Measurements from ENCODE around the gene PTPRN2. TPM values are rescaled to one million over a fixed set of nuclear protein-coding genes. Genes with fewer than 3 reads are reported as not detected.
"Not testable (repeated sequence)": the region's sequence is repeated elsewhere in the genome, so short reads cannot be mapped to it uniquely, and the experiment has no call there.

PTPRN2 gene
- total RNA-seq, 1 donor from 2014 or later = 3.1 TPM

- DNase-seq = no peak
Measured at GRCh38 chr7:158166386-158167340, 421.0 kb downstream of the PTPRN2 start.

- DNase-seq = no peak
Measured at GRCh38 chr7:158165711-158166110, 421.9 kb downstream of the PTPRN2 start.

- DNase-seq = no peak
Measured at GRCh38 chr7:158164101-158165095, 423.2 kb downstream of the PTPRN2 start.

GRCh38 chr7:158161194-158161593 is 426.4 kb downstream of the PTPRN2 start:
- DNase-seq = no peak

- no peak for DNase-seq
Measured at GRCh38 chr7:158160199-158160598, 427.4 kb downstream of the PTPRN2 start.

- no peak for DNase-seq
Measured at GRCh38 chr7:158157460-158157859, 430.2 kb downstream of the PTPRN2 start.

GRCh38 chr7:158151273-158151672 is 436.4 kb downstream of the PTPRN2 start:
- peak; percentile 4 for DNase-seq

- DNase-seq = no peak
Measured at GRCh38 chr7:158150234-158150633, 437.4 kb downstream of the PTPRN2 start.

GRCh38 chr7:158147431-158147830 is 440.2 kb downstream of the PTPRN2 start:
- not testable (repeated sequence) for DNase-seq

GRCh38 chr7:158145370-158145769 is 442.3 kb downstream of the PTPRN2 start:
- DNase-seq = no peak

GRCh38 chr7:158143196-158144120 is 444.2 kb downstream of the PTPRN2 start:
- DNase-seq = no peak

GRCh38 chr7:158142657-158143056 is 445.0 kb downstream of the PTPRN2 start:
- DNase-seq = no peak

GRCh38 chr7:158141806-158142518 is 445.7 kb downstream of the PTPRN2 start:
- DNase-seq = no peak

- no peak for DNase-seq
Measured at GRCh38 chr7:158141221-158141582, 446.4 kb downstream of the PTPRN2 start.

GRCh38 chr7:158140538-158141220 is 446.9 kb downstream of the PTPRN2 start:
- no peak for DNase-seq

- DNase-seq = no peak
Measured at GRCh38 chr7:158139499-158139898, 448.1 kb downstream of the PTPRN2 start.

- DNase-seq = no peak
Measured at GRCh38 chr7:158138329-158138597, 449.4 kb downstream of the PTPRN2 start.

- no peak for DNase-seq
Measured at GRCh38 chr7:158137516-158138328, 449.9 kb downstream of the PTPRN2 start.

GRCh38 chr7:158135931-158136330 is 451.7 kb downstream of the PTPRN2 start:
- no peak for DNase-seq

- DNase-seq = no peak
Measured at GRCh38 chr7:158134824-158135223, 452.8 kb downstream of the PTPRN2 start.
